Stimulated activated naive CD4-positive, alpha-beta T cell treated with Interleukin-2 at 50 U/mL for 16 hours (primary cell): ENCODE measurements around the gene TAOK1.
"Not testable (repeated sequence)": the region's sequence is repeated elsewhere in the genome, so short reads cannot be mapped to it uniquely, and the experiment has no call there.

Experiments
- DNase-seq: peaks from one replicate; lab custom pipeline; 2025; lab: John Stamatoyannopoulos, UW

The TAOK1 gene

DNA sequence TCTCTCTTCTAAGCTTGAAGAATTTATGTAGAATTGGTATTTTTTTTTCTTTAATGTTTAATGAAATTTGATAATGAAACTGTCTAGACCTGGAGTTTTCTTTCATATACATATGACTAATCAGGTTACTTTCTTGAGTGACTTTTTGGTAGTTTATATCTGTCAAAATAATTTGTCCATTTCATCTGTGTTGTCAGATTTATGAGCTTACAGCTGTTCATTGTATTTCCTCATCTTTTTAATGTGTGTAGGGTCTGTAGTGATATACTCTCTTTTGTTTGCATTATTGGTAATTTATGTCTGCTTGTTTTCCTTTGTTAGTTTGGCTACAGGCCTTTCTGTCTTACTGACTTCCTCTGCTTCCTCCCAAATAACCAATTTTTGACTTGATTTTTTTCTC, 55.7 kb downstream of the TAOK1 start:
- no peak for DNase-seq

DNA sequence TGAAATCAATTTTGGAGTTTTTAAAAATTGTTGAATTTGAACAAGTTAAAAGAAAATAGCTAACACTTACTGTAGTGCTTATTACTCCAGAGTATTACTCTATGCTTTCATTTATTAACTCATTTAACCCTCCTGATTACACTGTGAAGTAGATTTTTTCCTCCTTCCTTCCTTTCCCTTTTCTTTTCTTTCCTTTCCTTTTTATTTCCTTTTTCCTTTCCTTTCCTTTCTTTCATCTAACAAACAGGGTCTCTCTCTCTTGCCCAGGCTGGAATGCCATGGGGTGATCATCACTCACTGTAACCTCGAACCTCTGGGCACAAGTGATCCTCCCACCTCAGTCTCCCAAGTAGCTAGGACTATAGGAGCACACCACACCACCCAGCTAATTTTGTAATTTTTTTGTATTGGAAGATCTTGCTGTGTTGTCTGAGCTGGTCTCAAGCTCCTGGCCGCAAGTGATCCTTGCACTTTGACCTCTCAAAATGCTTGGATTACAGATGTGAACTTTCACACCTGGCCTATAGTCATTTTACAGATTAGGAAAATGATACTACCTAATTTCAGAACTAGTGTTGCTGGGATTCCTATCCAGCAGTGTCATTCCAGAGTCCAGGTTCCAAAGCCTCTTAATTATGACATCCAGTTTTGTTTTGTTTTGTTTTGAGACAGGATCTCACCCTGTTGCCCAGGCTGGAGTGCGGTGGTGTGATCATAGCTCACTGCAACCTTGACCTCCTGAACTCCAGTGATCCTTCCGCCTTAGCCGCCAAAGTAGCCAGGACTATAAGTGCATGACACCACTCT, 59.9 kb downstream of the TAOK1 start:
- no peak for DNase-seq

DNA sequence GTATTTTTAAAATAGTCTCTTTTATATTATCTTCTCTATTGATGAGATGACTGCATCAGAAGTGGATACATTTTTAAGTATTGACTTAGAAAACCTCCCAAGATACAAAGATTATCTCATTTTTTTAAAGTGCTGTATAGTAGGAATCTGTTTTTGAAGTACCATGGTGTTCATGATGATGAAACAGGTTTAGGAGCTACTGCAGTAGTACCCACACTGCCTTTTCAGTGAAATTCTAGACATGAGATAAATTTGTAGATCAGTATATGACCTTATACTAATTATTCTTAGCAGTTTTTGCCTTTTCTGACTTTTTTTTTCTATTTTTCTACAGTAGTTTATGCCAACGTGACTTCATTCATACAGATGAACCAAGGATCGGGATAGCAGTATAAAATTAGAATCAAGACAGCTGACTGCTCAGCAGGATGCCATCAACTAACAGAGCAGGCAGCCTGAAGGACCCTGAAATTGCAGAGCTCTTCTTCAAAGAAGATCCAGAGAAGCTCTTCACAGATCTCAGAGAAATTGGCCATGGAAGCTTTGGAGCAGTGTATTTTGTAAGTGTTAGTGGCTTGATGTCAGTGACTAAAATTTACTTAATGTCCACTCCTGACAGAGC, 61.1 kb downstream of the TAOK1 start:
- DNase-seq, result no peak

DNA sequence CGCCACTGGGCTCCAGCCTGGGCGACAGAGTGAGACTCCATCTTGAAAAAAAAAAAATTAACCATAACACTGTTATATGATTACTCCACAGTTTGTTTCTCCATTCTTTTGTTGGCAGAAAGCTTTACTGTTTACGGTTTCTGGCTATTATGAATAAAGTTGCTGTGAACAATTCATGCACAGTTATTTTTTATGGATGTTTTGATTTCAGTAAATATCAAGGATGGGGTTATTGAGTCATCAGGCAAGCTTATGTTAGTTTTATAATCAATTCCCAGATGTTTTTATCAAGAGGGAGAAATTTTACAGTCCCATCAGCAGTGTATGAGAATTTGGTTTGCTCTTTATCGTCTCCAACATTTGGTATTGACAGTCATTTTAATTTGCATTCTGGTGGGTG, 67.9 kb downstream of the TAOK1 start:
- no peak for DNase-seq

DNA sequence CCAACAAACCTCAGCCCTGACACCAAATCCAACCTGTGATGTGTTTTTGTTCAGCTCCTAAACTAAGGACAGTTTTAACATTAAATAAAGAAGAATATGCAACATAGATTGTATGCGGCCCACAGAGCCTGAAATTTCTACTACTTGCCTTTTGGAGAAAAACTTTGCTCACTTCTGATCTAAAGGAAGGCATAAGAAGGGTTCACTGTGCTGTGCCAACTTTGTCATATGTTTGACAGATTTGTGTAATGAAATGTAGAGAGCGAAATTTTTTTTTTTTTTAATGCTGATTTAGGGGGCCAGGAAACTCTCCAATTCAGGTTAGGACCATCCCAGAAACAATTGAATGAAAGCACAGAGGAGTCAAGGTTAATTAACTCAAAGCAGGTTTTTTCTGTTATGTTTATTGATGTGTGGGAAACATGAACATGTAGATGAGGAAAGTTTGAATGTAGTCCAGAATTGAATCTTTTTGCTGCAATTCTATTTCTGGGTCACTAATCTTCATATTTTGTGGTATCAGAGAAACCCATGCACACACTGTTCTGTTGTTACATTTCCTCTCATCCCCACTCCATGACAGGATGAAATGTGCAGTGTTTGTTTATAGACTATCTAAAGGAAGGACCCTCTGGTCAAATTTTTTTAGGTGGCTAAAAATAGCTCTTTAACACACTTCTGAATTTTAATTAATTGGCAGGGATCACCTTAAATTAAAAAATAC, 71.5 kb downstream of the TAOK1 start:
- no peak for DNase-seq

DNA sequence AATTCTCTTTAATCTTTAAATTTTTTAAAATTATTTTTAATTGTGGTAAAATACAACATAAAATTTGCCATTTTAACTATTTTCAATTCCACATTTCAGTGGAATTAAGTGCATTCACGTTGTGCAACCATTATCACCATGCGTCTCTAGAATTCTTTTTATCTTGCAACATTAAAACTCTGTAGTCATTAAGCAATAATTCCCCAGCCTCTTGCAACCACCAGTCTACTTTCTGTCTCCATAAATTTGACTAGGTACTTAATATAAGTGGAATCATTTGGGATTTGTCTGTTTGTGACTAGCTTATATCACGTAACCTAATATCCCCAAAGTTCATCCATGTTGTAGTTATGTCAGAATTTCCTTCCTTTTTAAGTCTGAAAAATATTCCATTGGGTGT, 79.1 kb downstream of the TAOK1 start:
- no peak for DNase-seq

DNA sequence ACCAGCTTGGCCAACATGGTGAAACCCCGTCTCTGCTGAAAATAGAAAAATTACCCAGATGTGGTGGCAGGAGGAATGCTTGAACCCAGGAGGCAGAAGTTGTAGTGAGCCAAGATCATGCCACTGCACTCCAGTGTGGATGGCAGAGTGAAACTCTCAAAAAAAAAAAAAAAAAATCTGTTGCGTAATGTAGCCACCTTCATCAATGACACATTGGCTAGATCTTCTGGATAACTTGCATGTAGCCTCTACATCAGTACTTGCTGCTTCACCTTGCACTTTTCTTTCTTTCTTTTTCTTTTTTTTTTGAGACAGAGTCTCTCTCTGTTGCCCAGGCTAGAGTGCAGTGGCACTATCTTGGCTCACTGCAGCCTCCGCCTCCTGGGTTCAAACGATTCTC, 83.3 kb downstream of the TAOK1 start:
- not testable (repeated sequence) for DNase-seq

DNA sequence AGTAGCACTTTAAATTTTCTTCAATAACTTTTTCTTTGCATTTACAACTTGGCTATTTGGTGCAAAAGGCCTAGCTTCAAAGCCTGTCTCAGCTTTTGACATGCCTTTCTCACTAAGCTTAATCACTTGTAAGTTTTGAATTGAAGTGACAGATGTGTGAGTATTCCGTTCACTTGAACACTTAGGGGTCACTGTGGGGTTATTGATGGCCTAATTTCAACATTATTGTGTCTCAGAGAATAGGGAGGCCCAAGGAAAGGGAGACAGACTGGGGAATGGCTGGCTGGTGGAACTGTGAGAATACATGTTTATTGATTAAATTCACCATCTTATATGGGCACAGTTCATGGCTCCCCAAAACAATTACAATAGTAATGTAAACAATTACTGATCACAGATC, 84.1 kb downstream of the TAOK1 start:
- no peak for DNase-seq

DNA sequence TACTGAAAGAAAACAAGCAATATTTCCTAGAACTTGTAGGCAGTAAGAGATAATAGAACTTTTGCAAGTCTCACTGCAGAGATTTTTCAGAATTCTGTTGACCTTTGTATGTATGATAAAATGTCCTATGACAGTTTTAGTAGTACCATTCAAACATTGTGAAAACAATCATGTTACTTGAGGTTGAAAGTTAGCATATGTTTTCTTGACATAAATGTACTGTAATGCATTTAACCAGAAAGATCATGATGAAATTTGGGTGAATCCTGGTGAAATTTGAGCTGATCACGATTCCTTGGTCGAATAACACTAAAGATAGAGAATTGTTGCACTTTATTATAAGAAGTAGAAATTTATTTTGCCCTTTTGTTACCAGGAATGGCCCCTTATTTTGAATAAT, 85.7 kb downstream of the TAOK1 start:
- no peak for DNase-seq

DNA sequence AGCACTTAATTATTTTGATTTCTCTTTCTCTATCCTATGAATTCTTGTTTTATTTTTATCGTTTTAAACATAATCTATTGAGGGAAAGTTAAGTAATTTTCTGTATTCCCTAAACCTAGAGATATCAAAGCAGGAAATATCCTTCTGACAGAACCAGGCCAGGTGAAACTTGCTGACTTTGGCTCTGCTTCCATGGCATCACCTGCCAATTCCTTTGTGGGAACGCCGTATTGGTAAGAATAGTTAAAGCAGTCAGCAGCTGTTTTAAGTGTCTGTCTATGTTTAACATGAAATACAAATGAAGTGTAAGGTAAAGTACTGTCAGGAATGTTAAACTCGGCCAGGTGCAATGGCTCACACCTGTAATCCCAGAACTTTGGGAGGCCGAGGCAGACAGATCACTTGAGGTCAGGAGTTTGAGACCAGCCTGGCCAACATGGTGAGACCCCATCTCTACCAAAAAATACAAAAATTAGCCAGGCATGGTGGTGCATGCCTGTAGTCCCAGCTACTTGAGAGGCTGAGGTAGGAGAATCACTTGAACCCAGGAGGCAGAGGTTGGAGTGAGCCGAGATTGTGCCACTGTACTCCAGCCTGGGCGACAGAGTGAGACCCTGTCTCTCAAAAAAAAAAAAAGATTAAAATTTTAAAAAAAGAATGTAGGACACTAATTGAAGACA, 90.2 kb downstream of the TAOK1 start:
- not testable (repeated sequence) for DNase-seq

DNA sequence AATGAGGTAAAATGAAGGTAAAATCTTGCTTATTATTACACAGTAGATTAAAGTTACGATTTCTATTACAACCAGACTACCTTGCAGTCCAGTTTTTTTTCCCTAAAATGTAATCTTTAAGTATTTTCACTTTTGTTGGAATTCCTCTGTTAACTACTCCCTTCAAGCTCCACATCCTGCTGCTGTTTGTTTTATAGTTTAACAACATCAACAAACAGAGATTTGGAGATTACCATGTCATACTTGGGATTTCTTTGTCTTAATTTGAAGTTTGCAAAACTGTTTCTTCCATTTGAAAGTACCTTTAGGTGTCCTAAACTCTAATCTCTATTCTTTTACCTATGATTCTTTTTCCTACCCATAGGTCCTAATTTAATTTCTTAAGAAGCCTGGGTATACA, 93.3 kb downstream of the TAOK1 start:
- DNase-seq, result no peak

DNA sequence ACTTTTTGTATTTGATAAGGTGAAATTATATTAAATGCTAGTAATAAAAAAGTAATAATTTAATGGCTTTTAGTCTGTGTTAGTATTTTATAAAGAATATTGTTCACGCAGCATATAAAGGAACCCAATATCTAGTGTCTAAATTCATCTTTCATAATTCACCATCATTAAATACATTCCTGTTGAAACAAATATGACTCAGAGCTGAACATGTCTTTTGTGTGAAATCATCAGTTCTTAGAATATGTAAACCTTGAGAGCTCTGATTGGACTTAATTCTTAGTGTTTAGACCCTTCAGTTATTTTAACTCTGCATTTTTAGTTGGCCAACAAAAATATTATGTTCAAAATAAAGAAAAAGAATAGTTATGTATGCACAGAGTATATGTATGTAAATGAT, 104.8 kb downstream of the TAOK1 start:
- no peak for DNase-seq

DNA sequence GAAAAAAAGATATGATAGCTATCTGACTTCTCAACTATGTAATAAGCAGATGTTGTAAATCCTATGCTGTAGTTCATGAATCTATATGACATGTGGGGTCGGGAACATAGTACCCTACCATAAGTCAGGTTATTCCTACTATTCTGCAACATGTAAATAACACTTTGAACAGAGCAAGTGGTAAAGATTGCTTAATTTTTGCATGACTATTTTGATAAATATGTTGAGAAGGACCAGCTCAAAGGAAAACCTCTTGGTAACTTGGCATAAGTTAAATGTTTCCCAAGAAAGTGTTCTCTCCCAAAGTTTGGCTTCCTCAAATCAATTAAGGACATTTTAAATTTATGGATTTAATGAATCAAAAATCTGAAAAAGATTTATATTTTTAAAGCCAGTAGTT, 114.5 kb downstream of the TAOK1 start:
- no peak for DNase-seq

DNA sequence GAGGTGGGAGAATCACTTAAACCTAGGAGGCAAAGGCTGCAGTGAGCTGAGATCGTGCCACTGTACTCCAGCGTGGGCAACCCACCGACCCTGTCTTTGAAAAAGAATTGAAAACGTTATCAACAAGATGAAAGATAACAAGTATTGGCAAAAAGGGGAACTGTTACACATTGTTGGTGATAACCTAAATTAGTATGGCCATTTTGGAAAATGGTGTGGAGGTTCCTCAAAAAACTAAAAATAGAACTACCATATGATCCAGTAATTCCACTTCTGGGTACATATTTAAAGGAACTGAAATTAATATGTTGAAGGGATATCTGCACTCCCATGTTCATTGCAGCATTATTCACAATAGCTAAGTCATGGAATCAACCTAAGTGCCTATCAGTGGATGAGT, 115.7 kb downstream of the TAOK1 start:
- no peak for DNase-seq

DNA sequence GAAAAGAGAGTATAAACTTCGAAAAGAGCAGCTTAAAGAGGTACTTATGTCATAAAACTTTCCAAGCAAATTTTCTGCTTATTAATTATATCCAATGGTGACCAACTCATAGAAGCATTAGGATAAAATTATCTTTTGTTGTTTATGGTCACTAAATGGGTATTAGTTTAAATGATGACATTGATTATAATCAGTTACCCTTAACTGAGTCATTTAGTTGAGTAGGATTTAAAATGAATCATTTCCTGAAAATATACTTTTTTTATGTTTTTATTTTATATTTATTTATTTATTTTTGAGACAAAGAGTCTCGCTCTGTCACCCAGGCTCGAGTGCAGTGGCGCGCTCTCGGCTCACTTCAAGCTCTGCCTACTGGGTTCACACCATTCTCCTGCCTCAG, 120.8 kb downstream of the TAOK1 start:
- DNase-seq, result no peak

DNA sequence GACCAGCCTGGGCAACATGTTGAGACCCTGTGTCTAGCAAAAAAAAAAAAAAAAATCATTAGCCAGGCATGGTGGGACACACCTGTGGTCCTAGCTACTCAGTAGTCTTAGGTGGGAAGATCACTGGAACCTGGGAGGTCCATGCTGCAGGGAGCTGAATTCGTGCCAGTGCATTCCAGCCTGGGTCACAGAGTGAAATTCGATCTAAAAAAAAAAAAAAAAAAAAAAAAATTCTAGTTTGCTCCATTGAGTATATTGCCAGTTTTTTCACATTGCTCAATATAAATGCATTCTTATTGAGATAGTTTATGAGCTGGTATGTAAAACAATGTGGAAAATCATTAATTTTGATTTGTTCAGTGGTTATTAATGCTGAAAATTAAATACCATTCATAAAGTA, 124.6 kb downstream of the TAOK1 start:
- no peak for DNase-seq

DNA sequence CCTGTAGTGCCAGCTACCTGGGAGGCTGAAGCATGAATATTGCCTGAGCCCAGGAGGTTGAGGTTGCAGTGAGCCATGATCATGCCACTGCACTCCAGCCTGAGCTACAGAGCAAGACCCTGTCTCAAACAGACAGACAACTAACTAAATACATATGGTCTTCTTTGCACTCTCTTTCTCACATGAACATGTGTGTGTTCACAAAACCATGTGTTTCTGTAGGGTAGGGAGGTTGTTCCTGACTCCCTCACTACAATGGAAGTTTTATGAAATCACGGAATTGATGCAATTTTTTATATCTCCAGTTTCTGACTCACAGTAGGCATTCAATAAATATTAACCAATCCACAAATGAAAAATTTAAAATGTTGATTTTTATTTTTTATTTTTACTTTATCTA, 128.2 kb downstream of the TAOK1 start:
- no peak for DNase-seq

DNA sequence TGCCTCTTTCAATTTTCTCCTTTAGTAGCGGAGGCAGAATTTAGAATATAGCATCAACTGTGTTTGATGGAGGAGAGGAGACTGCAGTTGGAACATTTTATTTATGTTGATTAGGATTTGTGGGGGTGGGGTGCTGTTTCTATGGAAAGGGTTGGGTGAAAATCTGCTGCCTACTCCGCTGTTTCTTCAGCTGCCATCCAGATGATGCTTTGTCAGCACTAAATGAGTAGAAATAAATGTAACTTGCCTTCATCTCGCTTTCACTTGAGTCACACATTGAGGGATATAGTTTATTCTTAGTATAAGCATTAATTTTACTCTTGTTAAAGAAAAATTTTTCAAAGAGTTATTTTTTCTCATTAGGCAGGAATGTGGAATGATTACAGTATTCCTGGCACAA, 134.5 kb downstream of the TAOK1 start:
- DNase-seq, result no peak

DNA sequence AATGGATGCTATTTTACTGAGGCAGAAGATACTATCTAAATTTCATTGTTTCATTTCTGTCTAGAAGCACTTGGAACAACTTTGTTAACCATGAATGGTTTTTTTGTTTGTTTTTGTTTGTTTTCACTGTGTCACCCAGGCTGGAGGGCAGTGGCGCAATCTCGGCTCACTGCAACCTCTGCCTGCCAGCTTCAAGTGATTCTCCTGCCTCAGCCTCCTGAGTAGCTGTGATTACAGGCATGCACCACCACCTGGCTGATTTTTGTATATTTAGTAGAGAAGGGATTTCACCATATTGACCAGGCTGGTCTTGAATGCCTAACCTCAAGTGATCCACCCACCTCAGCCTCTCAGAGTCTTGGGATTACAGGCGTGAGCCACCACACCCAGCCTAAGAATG, 136.2 kb downstream of the TAOK1 start:
- DNase-seq, result no peak

DNA sequence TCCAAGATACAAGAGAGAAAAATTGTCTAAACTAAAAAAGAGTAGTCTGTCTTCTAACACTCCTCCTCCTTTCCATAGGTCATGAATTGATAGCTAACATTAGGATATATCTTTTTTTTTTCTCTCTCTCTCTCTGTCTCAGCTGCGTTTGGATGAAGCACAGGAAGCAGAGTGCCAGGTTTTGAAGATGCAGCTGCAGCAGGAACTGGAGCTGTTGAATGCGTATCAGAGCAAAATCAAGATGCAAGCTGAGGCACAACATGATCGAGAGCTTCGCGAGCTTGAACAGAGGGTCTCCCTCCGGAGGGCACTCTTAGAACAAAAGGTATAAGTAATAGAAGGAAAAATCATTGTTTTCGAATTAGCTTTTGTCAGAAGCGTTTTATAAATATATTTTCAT, 143.8 kb downstream of the TAOK1 start:
- no peak for DNase-seq

DNA sequence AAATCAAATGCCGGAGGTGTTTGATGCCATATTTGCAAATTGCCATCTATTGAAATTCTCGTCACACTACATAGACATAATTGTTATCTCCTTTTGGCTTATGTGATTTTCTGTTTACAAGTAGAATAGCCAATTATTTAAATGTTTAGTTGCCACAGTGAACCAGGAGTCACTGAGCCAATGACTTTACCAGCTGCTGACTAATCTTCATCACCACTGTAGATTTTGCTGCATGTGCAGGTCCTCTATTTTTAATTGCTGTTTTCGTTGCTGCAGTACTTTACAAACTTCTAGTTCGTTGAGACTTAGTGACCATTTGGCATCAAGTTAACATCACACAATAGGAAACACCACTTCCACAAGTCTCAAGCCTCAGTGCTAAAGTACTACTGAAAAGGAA, 153.9 kb downstream of the TAOK1 start:
- DNase-seq, result no peak

DNA sequence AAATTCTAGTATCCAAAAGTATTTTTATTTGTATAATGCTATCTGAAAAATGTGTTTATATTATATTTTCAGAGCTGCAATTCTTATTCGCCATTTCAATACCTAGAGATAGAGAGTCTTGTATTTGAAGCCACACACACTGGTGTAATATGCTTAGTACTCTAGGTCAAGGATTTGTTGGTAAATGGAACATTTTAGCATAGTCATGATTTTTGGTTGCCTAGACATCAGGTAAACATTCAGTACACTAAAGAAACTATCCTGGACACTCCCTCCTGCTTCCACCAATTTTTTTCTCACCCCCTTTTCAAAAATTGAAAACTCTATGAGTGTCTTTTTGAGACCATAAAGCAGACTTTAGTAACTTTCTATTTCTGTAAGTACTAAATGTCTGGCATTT, 155.9 kb downstream of the TAOK1 start:
- no peak for DNase-seq

DNA sequence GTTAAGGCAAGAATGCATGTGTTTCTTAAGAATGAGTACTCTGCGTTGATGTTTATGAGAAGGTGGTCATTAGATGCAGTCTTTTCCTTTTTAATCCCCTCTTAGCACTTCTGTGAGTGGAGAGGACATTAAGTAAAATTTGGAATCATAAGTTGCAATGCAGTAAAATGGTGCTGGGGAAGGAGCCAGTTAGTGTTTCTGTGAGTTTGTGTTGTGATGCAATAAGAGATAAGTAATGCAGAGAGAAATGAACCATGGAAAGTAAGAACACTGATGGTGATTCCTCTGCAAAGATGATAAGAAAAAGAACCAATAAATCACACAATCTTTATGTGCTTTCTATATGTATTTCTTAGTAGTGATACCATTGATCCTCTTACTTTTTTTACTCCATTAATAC, 156.7 kb downstream of the TAOK1 start:
- DNase-seq, result no peak
